GM19452 (cell line): ENCODE results near the gene CCDC51.
"Not testable (repeated sequence)": the region's sequence is repeated elsewhere in the genome, so short reads cannot be mapped to it uniquely, and the experiment has no call there.

ENCODE experiments used
- ATAC-seq: cut with Tn5 transposase; IDR thresholded peaks from one replicate; pipeline ENCODE4 v1.9.1; 2021; ENCODE audit not compliant: unreplicated experiment

CCDC51 gene

DNA sequence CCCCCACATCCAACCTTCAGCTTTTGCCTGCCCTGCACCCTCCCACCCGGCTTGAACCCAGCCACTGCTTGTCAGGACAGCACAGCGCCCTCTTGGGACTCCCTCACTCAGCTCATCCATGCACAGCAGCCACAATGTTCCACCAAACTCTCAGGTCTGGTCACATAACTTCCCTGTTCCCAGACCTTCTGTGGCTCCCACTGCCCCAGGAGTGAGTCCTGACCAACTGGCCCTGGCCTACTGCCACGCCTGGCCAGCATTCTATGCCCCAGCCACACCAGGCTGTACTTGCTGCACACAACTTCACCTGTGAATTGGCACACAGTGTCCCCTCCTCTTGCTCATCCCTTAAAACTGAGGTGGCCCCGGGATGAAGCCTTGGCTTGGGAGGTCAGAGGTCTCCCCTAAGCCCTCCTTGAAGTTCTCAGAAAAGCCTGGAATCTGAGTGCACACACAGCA, 31.1 kb downstream of the CCDC51 start:
- no peak for ATAC-seq

DNA sequence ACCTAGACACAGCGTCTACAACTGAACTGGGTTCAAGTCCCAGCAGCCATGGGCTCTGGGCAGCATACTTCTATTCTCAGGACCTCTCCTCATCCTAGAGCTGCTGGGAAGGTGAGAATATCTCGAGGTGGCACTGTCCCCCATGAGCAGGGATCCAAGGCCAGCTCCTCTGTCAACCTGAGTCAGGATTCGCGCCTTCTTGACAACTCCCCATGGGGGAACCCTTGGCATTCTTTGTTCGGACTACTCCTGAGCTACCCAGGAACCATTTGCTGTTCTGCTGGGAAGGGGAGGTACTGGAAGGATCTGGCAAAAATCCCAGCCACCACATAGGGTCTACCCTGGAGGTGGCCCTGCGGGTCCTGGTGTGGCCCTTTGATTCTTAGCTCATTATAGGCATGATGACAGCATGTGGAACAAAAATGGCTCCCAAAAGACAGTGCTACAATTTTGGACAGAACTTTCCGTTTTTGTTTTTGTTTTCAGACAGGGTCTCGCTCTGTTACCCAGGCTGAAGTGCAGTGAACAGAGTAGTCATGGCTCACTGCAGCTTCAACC, 32.3 kb downstream of the CCDC51 start:
- ATAC-seq: no peak

DNA sequence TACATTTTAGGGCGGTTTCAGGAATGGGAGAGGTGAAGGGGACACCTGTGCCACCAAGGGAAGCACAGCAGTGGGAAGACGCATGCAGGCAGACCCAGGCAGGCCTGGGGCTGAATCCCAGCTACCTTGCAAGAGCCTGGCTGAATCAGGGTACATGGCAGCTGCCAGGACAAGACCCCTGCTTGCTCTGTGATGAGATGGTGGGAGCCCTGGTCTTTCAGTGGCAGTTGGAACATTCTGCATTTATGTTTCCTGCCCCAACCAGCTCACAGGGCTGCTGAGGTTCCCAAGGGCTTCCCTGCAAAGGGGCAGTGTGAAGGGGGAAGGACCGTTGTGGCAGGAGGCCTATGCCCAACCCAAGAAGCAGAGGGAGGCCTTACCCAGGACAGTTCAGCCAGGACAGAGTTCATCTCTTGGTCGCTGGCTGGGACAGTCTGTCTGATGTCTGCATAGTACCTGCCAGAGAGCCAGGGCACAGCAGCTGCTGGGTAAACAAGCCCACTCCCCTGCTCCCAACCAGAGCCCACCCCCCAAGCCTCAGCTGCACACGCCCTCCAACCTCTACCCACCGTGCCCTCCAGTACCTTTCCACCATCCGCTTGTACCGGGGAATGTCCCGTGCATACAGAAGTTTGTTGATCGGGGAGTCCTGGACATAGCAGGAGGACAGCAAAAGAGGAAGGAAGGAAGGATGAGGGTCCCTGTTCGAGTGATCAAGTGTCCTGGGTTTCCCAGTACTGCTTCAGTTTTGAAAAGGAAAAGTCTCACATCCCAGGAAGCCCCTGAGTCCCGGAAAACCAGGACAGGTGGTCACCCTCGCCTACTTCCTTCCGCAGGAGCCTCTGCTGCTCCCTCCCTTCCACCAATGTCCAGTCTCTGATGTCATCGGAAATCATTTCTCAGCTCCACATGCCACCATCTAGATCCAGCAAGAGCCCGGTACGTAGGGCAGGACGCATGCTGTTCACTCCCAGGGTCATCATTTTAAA, 33.2 kb downstream of the CCDC51 start:
- no peak for ATAC-seq

DNA sequence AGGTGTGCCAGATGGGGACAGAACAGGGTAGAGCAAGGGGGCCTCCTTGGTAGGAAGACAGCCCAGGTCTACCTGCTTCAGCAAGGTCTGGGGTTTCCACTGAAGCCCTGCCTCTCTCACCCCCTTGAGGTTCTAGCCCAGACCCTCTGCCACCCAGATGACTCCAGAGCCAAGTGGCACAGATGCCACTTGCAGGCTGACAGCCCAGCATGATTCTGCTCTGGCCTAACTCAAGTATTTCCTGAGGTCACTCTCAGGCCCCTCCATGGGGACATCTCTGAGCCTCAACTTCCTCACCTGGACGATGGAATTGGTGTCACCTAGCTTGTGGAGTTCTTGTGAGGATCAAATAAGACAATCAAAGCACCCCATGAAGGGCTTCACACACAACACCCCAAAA, 33.9 kb downstream of the CCDC51 start:
- ATAC-seq: no peak

DNA sequence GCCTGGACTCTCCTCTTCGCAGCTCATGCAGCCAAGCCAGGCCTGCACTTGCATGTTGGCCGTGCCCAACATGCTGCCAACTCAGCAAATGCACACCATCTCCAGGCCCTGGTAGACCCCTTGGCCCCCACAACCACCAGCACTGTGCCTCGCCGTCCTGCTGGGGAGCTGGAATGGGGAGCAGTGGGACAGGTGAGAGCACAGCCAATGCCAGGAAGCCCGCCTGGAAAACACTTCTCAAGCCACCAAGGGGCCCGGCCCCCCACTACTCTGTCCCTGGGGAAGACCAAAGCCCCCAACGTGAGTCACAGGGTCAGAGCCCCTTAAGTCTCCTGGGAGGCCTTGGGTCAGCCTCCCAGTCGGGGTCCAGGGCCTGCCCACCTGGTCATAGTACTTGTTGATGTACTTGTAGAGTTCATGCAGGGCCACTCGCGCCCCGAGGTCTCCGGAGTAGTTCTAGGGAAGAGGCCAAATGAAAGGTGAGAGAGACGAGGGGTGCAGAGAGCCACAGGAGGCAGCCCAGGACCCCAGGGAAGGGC, 34.5 kb downstream of the CCDC51 start:
- no peak for ATAC-seq

DNA sequence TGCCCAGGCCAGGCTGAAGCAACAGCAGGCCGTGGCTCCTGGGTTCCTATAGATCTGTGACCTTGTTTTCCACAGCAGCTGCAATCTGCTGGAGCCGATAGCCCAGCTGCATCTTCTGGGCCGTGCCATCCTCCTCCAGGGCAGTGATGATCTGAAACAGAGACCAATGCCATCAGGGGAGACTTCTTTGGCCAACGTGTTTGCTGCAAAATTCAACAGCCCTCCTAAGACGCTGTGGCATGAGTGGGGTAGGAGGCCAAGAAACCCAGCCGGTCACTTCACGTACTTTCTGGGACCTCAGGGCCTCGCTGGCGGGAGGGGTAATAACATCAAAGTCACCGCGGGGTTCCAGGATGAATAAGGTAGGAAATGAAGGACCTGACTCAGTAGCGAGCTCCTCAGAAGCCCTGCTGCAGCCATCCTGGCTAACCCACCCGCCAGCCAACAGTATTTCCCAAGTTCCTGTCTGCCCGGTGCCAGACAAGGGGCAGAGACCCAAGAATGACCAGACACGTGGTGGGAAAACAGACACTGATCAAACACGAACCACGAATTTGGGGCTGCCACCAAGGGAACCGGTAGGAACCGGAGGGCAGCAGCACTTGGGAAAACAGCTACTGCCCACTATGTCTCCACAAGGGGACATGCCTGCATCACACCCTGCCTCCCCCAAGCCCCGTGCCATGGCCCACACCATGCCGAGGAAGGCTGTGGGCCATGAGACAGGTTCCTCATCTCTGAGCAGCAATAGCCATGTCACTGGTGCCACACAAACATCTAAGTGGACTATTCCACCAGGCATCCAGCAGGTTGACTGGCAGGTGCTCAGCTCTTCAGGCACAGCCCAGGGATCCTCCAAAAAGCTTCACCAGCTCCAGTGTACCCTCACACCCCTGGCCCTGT, 35.2 kb downstream of the CCDC51 start:
- no peak for ATAC-seq

DNA sequence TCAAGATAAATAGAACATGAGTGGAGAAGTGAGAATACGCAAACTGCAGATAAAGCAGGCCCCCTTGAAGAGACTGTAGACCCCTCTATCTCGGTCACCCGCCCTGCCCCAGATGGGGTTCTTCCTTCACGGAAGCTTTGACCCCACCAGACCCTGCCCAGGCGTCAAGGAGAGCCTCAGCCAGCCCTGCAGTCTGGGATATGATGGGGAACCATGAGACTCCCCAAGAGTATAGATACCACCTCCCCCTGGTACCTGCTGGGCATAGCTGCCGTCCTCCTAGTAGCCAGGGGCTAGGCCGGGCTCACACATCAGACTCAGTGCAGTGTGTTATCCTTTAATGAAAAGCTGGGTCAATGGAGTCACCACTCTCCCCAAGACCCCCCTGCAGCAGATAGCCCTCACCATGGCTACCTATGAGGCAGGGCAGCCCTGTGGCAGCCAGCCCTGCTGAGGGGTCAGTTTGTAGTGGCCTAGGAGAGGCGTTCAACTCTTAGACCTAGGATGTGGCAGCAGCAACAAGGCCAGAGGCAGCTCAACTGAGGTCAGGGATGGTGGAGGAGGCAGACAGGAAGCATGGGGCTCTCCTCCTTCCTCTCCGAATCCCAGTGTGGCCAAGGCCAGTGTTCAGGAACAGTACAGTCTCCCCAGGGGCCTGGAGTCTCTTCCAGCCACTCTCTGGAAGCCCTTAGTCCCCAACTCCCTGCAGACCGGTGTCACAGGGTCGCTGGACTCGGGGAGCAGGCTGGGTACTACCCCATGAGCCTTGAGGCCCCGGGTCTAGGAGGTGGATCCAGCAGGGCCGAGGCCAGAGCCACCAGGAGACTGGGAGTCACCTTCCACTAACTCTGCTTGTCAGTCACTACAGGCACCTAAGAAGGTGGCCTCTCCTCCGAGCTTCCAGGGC, 36.1 kb downstream of the CCDC51 start:
- ATAC-seq: no peak

DNA sequence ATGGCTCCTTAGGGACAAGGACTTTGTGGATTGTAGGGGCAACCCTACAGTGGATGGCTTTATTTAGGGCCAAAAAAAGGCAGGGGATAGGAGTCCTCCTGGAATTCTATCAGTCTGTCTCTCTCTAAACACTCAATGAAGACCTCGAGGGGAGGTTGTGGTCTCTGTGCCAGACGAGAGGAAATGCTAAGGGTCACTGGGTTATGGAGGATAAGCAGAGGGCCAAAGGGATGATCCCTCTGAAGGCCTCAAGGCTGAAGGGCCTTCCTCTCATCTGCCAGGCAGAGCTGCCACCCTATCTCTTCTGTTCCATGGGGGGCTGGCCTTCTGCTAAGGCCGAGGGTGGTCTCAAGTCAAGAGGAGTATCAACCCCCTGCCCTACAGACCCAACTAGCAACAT, 37.0 kb downstream of the CCDC51 start:
- no peak for ATAC-seq

DNA sequence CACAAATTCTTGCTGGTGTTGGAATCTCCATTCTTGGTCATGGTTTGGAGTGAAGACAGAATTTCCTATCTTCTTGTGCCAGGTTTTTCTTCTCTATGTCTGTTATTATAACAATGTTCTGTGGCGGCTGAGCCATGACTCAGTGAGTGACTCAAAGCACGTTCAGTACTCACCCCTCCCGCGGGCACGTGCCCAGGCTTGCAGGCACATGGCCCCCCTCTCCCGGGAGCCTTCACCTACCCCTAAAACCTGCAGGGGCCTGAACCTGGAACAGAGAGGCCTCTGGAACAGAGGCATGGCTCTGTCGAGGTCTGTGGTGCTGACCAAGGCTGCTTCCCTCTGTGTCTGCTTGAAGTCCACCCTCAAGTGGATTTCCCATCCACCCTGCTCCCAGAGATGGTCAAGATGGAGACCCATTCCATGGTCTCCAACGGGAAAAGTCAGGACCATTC, 37.6 kb downstream of the CCDC51 start:
- ATAC-seq: no peak

DNA sequence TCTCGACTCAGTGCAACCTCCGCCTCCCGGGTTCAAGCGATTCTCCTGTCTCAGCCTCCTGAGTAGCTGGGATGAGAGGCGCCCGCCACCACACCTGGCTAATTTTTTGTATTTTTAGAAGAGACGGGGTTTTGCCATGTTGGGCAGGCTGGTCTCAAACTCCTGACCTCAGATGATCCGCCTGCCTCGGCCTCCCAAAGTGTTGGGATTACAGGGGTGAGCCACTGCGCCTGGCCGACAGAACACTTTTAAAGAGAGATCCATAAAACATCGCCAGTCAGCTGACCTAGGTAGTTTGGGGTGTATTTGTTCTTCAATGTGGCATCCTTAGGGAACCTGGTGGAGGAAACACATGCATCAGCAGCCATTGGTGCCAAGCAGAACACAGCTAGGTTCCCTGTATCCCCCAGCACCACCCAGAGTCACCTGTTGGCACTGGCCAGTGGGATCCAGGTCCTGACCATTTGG, 38.5 kb downstream of the CCDC51 start:
- ATAC-seq: not testable (repeated sequence)

DNA sequence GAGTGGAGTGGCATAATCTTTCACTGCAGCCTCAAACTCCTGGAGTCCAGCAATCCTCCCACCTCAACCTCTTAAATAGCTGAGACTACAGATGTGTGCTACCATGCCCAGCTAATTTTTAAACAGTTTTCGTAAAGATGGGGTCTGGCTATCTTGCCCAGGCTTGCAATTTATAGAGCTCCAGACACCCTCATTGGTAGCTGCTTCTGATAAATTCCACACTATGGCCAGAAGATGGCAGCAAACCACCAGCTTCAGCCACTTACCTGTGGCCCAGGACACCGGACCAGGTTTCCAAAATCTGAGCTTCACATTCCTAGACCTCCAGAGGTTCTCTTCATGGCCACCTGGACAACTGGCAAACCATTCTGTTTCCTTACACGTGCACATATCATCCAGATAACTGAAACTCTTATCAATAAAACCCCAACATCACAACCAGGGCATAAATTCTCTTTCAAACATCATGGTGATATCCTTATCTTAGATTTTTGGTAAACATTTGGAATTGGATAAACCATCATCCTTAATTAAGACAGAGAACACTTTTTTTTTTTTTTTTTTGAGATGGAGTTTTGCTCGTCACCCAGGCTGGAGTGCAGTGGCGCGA, 39.0 kb downstream of the CCDC51 start:
- ATAC-seq: no peak

DNA sequence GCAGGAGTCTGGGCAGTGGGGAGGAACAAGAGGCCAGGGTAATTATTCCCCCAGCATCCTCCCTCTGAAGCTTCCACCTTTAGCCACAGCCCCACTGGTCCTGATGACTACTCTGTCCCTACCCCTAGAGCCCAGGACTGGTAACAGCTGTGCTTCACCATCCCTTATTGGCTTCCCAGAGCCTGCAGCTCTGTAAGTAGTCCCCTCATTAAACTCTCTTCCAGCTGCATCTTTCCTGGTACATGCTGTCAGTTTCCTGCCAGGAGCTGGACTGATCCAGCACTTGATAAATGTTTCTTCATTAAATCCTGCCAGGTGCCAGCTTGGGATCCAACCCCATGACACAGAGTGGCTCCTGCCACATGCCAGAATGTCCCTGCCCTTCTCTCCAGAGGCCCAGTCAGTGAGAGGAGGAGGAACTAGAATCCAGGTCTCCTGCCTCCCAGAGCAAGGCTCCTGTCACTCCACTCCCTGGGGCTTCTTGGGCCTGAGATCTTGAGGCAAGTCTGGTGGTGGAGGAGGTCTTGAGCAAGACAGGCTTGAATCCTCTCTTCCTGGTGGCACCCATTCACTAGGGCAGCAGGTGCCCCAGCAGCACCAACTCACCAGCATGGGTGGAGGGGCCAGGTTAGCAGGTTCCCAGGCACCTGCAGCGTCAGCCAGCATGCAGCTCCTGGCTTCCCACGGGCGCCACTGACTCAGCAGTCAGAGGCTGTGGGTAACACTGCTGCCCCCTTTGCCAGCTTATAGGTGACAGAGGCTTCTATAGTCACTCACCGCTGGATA, 40.3 kb downstream of the CCDC51 start:
- no peak for ATAC-seq

DNA sequence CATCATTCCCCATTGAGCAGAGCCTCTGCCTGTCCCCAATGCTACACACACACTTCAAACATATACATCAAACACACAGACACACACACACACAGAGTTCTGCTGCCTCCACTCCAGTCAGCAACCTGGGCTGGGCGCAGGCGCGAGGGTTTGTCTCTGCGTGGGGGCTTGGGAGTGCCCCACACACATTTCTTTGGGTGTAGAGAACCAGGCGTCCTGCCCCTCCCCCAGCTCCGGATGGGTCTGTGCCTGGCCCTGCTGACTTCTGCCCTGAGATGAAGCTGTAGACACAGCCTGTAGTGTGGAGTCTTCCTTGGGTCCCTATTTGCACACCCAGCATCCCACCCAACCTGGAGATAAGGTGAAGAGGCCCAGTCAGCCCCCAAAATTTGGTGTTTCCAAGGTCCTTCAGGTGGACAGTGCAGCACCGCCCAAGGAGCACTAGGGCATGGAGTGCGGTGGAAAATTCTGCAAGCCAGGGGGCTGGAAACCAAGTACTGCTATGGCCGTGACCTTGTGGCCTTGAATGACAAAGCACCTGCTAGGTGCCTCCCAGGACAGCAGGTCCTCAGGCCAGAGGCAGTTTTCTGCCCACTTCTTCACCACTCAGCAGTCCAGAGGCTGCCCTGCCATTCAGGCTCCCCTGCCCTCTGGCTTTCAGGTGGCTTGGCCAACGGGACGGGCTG, 41.1 kb downstream of the CCDC51 start:
- ATAC-seq: no peak

DNA sequence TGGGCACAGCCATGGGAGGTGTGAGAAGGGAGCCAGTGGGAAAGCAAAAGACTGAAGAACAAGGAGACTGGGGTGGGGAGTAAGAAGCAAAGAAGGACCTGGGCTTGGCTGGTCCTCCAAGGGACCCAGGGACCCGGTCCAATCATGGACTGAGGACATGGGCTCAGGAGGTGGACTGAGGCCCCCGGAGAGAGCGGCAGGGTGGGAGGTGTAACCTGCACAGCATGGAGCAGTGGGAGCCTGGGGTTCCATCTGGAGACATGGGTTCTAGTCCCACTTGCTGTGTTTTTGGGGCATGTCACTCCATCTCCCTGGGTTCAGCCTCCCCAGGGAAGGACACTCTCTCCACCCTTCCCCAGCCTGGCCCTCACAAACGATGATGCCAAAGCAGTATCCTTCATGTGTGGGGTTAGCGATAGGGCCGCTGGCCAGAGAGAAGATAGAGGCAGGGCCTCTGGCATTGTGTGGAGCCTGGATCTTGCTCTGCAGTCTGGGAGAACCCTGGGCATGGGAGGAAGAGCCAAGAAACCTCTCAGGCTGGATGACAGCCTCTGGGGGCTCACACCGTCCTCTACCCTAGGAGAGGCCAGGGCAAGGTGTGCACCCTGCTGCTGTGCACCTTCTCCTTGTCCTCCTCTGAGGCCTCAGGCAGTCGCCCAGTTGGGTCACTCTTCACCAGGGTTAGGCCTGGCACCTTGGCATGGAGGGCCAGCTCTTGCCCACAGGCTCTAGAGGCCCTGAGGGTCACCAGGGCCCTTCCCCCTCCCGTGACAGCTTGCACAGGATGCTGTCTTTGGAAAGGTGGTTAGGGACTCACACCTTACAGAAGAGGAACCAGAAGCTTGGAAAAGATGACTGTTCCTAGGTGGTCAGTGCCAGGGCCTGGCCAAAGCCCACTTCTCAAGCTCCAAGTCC, 41.9 kb downstream of the CCDC51 start:
- no peak for ATAC-seq

DNA sequence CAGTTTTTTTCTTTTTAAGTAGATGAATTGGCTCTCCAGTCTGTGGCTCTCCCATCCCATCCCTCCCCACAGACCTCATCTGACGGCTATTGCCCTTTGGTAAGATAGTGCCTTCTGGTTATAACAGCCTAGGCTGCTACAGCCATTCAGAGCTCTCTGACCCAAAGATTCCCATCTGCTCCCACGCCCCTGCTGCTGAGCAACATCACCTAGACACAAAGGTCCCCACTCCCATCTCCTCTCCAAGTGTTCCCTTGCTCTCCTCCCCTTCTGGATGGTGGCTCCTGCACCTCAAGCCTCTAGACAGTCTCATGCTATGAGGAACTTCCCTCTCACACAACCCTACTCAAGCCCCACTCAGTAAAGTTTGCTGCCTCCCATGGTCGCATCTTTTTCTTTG, 44.2 kb downstream of the CCDC51 start:
- no peak for ATAC-seq

DNA sequence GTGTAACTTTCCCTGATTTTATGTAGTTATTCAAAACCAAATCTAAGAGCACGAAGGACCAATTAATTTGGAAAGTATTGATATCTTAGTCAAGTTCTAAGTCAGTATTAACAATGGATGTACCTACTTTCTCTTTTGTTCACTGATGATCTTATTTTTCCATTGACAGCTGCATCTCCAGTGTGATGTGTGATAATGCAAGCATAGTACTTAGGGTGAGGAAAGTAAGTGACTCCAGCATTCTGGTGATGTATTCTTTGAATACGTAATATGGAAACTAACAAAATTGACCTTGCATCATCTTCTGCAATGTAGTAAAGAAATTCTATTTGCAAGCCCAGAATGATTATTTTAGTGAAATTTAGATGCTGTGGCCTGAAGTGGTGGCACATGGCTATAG, 45.5 kb downstream of the CCDC51 start:
- ATAC-seq: no peak

DNA sequence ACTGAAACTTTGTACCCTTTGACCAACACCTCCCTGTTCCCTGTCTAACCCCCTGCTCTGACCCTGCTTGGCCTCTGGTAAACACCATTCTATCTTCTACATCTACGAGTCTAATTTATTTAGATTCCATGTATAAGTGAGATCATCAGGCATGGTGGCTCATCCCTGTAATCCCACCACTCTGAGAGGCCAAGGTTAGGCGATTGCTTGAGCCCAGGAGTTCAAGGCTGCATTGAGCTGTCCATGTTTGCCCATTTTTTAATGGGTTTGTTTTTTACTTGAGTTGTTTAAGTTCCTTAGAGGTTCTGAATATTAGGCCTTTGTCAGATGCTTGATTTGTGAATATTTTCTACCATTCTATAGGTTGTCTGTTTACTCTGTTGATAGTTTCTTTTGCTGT, 51.0 kb downstream of the CCDC51 start:
- ATAC-seq: no peak
